ENCODE results near the gene SLC39A3.

Gene SLC39A3

DNA sequence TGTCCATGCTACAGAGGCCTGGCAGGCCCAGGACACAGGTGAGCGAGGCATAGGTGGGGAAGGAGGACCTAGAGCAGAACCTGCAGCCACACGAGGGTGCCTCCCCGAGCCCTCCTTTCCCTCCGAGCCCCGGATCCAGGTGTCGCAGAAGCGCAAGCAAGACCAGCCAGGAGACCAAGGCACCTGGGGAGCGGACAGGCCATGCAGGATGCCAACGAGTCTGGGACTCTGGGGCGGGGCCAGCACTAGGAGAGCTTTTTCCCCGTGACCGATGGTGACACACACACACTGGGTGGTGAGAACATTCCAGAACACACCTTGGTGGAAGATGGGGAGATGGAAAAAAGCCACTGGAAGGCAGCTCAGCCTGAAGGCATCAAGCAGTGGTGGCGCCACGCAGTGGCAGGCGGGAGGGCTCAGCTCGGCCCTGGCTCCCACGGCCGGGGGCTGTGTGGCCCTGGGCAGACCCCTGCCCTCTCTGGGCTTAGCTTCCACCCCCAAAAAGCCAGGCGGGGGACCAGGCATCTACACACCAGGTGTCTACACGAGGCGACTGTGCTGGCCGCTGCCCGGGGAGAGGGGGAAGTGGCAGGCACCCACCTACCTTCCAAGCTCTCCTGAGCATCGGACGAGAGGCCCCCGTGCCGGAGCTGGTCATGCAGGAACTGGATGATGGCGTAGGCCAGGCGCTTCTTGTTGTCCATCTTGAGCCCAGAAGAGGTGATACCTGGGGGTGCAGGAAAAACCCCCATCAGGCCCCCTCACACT, 28.7 kb upstream of the SLC39A3 start:
- no peak for DNase-seq

DNA sequence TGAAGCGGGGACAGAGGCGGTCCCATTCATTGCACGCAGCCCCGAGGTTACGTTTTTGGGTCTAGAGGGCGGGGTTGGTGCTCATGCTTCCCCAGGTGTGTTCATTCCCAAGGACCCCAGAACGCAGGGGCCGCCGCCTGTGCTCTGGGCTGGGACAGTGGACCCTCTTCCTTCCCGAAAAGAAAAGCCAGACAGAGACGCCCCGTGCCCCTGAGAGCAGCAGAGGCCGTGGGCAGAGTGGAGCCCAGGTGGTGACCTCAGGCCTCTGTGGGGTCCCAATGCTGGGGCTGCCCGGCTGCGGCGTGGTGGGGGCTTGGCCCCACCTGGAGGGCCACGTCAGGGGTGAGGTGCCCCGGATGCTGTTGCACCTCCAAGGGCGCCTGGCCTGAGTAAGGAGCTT, 27.9 kb upstream of the SLC39A3 start:
- no peak for DNase-seq

DNA sequence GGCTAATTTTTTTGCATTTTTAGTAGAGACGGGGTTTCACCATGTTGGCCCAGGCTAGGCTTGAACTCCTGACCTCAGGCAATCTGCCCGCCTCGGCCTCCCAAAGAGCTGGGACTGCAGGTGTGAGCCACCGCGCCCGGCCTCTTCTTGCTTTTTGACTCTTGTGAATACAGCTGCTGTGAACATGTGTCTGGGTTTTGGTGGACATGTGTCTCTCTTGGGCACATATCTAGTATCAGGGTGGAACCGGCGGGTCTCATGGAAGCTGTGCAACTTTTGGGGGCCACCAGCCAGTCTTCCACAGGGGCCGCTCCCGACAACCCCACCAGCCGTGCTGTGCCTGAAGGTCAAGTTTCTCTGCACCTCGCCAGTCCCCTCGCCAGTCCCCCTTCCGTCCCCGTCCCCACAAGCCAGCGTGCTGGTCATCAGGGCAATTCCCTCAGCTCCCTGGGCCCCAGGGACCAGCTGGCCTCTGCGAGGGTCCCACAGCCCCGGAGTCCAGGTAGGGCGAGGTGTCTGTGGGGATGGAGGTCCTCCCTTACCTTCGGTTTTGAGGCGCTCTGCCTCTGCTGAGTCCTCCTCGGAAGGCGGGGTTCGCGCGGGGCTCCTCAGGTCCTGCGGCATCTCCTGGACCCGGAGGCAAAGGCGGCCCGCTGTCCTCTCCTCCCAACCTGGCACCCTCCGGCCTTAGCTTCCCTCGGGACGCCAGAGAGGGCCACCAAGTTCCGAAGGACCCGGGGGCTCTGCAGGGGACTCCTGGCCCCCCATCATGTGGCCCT, 27.0 kb upstream of the SLC39A3 start:
- DNase-seq = no peak

DNA sequence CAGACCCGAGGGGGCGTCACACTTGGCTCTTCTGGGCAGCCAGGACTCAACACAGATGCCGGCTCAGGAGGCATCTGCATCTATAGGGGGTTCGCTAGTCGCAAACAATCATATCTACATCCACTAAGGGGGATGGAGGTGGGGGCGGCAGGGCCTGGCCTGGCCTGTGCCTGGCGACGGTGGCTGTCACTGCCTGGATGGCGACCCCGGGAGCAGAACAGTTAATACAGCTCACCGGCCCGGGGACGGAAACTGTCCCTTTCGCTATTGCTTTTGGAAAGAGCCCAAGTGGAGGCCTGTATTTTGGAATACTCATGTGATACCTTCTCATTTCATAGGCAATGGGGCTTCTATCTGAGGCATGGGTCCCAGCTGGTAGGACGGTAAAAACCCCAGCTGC, 25.6 kb upstream of the SLC39A3 start:
- no peak for DNase-seq

- no peak for DNase-seq
These were observed 25.1 kb upstream of the SLC39A3 start for GRCh38 chr19:2764945-2765344.

DNA sequence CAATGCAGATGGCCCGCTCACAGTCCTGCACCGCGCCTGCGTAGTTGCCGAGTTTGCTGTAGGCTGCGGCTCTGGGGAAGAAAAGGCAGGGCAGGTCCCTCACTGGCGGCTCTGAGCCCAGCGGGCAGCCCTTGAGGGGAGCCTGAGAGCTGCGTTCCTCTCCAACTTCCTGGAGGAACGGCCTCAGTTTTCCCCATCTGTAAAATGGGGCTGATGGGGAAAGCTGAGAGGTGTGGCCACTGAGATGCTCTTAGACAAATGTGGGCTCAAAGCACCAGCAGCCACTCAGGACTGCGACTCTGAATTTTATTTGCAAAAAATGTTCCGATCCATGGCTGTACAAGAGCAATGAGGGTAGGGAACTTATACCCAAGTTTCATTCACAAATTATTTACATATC, 23.9 kb upstream of the SLC39A3 start:
- DNase-seq = no peak

DNA sequence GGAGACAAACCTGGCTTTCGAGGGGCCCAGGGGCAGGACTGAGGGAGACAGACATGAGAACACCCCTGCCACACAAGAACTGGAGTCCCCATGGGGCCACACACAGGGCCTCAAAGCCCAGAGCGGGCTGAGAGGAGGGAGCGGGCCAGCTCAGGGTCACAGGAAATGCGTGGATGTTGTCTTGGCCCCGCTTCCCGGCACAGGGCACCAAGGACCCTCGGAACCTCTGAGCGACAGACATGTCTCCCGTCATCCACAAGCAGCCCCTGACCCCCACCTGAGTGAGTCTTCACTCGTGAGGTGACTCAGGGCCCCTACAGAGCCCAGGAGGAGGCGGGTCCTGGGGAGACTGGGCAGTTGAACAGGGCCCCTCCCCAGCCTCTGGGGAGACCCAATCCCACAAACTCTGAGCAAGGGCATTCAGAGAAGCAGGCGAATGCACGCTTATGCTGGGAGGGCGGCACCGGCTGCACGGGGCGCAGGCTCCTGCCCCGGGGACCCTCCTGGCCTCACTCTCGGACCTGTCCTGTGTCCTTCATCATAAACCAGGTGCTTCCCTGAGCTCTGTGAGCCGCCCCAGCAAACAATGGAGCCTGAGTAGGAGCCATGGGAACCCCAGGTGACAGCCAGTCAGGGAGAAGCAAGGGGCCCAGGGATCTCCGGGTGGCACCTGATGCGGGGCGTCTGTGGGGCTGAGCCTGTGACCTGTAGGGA, 23.1 kb upstream of the SLC39A3 start:
- no peak for DNase-seq

DNA sequence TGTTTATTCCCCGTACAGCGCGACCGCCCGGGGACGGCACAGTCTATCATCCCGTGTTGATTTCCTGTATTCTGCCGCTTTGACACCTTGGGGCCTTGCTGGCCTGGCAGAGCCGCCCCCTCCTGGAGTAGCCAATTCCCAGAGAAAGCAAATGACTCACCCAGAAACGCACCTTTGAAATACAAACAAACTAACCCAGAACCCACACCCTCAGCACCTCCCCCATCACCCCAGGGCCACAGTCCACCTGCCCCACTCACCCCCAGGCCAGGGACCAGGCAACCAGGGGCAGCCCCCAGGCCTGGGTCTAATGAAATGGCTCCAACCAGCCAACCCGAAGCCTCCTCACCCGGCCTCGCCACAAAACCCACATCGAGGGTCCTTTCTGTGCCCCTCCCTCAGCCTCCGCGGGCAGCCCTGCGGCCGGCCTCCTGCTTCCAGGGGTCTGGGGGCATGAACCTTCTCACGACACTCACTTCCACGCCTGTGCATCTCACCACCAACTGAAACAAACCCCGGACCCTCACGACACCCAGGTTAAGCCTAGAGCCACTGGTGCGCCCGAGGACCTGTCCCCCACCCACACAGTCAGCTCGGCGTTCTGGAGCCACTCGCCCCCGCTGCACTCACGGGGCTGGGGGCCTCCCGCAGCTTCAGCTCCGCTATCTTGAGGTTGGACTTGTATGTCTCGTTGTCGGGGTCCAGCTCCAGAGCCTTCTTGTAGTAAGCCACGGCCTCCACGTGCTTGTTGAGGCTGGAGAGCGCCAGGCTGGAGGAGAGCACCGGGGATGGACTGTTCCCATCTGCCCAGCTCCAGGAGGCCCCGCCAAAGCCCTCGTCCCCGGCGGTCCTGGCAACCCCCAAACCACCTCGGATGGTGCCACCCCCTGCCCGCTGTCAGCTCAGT, 22.3 kb upstream of the SLC39A3 start:
- DNase-seq = no peak

- no peak for DNase-seq
These were observed 21.5 kb upstream of the SLC39A3 start for GRCh38 chr19:2761309-2761677.

DNA sequence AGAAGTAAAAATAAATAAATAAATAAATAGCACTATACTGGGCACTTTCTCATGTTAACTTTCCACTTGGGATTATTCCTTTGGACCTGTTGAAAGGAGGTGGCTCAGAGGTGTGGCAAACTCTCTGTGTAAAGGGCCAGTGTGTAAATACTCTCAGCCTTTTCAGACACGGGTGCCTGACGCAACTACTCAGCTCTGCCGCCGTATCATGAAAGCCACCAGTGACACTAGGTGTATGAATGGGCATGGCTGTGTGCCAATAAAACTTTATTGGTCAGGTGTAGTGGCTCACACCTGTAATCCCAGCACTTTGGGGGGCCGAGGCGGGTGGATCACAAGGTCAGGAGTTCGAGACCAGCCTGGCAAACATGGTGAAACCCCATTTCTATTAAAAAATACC, 20.1 kb upstream of the SLC39A3 start:
- no peak for DNase-seq

DNA sequence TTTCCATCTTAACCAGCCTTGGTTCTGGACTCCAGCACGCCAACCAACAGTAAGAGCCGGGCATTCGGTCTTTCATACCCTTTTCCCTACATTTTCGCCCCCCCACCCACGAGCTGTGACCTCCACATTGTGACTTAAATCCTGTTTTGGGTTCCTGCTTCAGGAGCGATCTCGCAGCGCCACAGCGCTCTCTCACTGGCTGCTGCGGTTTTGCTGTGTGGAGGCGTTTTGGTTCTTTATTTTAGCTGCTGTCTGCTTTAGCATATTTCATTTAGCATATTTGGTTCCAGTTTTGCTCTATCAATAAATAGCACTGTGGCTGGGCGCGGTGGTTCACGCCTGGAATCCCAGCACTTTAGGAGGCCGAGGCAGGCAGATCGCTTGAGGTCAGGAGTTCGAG, 19.5 kb upstream of the SLC39A3 start:
- DNase-seq = no peak

DNA sequence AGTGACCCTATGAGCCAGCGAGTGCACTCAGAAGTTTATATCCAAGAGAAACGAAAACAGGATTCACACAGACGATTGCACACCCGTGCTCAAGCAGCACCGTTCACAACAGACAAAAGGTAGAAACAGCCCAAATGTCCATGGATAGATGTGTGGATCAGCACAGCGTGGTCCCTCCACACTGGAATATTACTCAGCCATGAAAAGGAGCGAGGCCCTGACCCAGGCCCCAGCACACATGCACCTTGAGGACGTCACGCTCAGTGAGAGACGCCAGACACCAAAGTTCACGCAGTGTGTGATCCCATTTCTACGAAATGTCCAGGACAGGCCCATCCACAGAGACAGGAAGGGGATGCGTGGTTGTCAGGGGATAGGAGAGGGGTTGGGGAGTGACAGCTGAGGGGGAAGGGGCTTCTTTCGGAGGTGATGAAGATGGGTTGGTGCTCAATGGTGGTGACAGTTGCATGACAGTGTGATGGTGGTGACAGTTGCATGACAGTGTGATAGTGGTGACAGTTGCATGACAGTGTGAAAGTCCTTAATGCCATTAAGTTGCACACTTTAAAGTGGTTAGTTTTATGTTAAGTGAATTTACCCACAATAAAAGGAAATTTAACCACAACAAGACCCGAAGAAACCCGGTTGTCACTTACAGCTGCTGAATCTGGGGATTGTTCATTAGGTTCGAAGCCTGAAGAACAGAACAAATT, 18.9 kb upstream of the SLC39A3 start:
- DNase-seq = no peak

DNA sequence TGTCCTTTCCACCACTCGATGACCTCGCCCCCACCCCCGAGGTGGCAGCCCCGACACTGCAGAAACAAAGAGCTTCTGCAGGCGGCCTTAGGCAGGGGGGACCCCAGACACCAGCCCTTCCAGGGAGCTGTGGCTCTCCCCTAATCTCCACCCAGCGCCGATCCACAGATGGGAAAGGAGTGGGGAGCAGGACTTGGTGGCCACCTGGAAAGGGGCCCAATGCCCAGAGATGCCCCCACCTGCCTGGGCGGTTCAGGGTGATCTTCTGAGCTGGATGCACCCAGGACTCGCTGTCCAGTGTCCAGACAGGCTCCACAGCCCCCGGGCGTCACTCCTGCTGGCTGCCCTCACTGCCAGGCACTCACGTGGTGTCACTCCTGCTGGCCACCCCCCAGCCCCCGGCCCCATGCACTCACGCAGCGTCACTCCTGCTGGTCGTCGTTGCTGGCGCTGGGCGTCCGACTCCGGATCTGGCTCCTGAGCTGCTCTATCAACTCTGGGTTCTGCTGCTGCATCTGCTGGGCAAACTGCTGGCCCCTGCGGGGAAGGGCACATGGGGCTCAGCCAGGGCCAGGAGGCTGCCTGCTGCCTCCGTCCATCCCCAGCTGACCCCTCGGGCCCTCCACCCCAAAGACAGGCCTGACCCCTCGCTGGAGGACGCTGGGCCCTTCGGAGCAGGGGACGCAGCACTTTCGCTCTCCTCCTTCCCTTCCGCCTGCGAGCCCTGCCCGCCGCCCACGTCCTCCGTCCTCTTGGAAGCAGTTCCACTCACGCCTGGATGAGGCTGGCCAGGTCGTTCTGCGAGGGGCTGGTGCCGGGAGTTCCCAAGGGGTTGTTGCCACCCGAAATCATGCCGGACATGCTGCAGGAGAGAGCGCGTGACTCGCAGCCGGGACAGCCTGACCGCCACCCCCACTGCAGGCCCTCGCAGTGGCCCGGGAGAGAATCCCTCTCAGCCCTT, 17.4 kb upstream of the SLC39A3 start:
- DNase-seq = no peak

GRCh38 chr19:2756477-2756876, 16.7 kb upstream of the SLC39A3 start:
- no peak for DNase-seq

GRCh38 chr19:2755811-2756210, 16.0 kb upstream of the SLC39A3 start:
- no peak for DNase-seq

- DNase-seq = no peak
These were observed 15.6 kb upstream of the SLC39A3 start for GRCh38 chr19:2755448-2755705.

DNA sequence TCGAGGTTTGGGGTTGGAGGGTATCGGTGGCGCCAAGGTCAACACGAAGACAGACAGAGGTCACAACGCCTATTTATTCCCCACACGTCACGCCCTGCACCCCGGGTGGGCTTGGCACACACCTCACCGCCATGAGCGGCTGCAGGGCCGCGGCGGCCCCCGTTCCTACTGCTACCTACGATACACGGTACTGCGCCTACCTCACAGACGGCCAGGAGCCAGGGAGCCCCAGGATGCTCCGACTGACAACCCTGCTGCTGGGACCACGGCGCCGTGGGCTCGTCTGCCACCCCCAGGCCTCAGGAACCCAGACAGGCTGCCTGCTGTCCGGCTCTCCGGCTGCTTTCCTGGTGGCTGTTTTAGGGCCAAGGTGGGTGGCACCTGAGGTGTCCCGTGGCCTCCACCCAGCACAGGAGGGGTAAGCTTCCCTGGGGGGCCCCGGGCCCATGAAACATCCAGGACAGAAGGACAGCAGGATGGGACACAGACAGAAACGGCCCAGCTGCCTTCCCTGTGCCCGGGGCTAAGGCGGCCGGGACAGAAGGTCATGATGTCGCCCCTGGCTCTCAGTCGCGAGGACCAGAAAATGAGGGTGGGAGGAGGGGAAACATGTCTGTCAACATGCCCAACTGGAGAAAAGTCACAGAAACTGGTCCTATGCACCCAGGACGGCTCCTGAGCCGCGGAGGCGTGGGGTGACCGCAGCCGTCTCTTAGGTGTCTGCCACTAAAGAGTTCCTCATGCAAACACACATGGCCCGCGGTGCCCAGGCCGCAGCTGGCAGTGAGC, 15.0 kb upstream of the SLC39A3 start:
- DNase-seq = no peak

DNA sequence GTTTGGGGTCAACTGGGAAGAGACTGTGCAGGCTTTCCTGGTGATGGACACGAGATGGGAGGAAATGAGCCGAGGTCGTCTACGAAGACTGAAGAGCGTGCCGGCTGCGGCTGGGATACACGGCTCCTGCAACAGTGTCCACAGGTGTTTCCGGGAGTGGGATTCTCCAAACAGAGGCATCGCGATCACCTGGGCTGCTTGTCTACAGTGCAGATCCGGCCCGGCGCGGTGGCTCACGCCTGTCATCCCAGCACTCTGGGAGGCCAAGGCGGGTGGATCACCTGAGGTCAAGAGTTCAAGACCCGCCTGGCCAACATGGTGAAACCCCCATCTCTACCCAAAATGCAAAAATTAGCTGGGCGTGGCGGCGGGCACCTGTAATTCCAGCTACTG, 11.6 kb upstream of the SLC39A3 start:
- DNase-seq = no peak

DNA sequence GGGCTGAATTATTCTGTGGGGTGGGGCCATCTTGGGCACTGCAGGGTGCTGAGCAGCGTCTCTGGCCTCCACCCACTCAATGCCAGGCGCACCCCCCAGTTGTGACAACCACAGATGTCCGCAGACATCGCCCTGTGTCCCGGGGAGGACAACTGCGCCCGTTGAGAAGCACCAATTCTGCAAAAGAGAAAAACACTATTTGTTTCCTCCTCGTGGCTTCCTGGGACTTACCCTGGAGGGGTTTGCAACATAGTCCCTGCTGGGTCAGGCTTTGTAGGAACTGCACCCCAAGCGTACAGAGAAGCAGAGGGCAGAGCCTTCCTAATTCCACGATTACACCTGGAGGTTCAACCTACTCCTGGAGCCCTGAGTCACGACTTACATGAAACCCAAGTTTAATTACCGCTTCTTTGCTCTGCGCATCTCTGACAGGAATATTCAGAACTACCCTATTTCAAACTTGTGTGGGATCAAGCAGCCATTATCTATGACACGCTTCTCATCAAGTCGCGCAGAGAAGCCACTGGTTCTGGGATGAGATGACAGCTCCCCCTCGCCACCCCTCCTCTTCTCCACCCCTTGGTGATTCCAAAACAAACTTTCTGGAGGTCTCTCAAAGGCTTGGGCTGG, 11.1 kb upstream of the SLC39A3 start:
- DNase-seq = no peak

DNA sequence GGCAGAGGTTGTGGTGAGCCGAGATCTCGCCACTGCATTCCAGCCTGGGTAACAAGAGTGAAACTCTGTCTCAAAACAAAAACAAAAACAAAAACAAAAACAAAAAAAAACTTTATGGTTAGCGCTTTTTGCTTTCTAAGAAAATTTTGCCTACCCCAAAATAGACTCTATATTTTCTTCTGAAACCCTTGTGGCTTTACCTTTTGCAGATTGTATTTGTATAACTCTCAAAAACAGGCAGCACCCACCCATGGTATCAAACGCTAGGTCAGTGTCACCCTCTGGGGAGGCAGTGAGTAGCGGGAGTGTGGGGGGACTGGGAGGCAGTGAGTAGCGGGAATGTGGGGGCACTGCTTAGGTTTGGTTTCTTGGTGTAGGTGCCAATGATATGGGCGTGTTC, 7.5 kb upstream of the SLC39A3 start:
- no peak for DNase-seq
